DMS 273 (cell line): ENCODE data around the gene NFRKB.

Experiments used
- DNase-seq: peaks from one replicate; lab custom pipeline; 2025; ENCODE audit not compliant: unreplicated experiment; lab: John Stamatoyannopoulos, UW

The NFRKB gene

GRCh38 chr11:129895126-129896041 is at the start of gene NFRKB:
Gene NFRKB (minus strand): TSS chr11:129895578. CDS start chr11:129892849, 2,729 bp downstream.
- peak; percentile 87 for DNase-seq

- no peak for DNase-seq
Measured at GRCh38 chr11:129944696-129945095, 49.3 kb upstream of the NFRKB start.

GRCh38 chr11:129943036-129943435 is 47.7 kb upstream of the NFRKB start:
- DNase-seq, result no peak

- DNase-seq, result no peak
Measured at GRCh38 chr11:129939510-129939909, 44.1 kb upstream of the NFRKB start.

- no peak for DNase-seq
Measured at GRCh38 chr11:129938764-129939163, 43.4 kb upstream of the NFRKB start.

- DNase-seq, result no peak
Measured at GRCh38 chr11:129937592-129938238, 42.3 kb upstream of the NFRKB start.

GRCh38 chr11:129935723-129936122 is 40.3 kb upstream of the NFRKB start:
- DNase-seq, result no peak

- DNase-seq, result no peak
Measured at GRCh38 chr11:129933891-129934290, 38.5 kb upstream of the NFRKB start.

- no peak for DNase-seq
Measured at GRCh38 chr11:129933262-129933661, 37.9 kb upstream of the NFRKB start.

- no peak for DNase-seq
Measured at GRCh38 chr11:129932381-129933067, 37.1 kb upstream of the NFRKB start.

- DNase-seq, result no peak
Measured at GRCh38 chr11:129930743-129931142, 35.4 kb upstream of the NFRKB start.

- DNase-seq, result no peak
Measured at GRCh38 chr11:129930296-129930695, 34.9 kb upstream of the NFRKB start.

- DNase-seq, result no peak
Measured at GRCh38 chr11:129929721-129930120, 34.3 kb upstream of the NFRKB start.

- no peak for DNase-seq
Measured at GRCh38 chr11:129928923-129929692, 33.7 kb upstream of the NFRKB start.

- no peak for DNase-seq
Measured at GRCh38 chr11:129922674-129923073, 27.3 kb upstream of the NFRKB start.

- no peak for DNase-seq
Measured at GRCh38 chr11:129918361-129918760, 23.0 kb upstream of the NFRKB start.

- DNase-seq, result no peak
Measured at GRCh38 chr11:129917231-129917630, 21.9 kb upstream of the NFRKB start.

GRCh38 chr11:129911298-129911697 is 15.9 kb upstream of the NFRKB start:
- DNase-seq, result no peak

GRCh38 chr11:129910360-129910759 is 15.0 kb upstream of the NFRKB start:
- DNase-seq, result no peak

- no peak for DNase-seq
Measured at GRCh38 chr11:129905402-129905801, 10.0 kb upstream of the NFRKB start.

- peak; percentile 8 for DNase-seq
Measured at GRCh38 chr11:129896062-129896461, 684 bp upstream of the NFRKB start.
